ENCODE results near the gene GOLGA8T. TPM values are rescaled to one million over a fixed set of nuclear protein-coding genes. Genes with fewer than 3 reads are reported as not detected.

Gene GOLGA8T
- total and polyA plus RNA-seq, 2 experiments from 2014 or later, result 2.1 TPM; not detected in 1

Other genes starting within 250 kb of the GOLGA8T start
- not detected in 2 replicates for gene GOLGA8J, start 52.1 kb upstream of the GOLGA8T start, total RNA-seq
- 0.27 TPM in 1 of 2 replicates, not detected in the other for gene GOLGA8J, start 52.1 kb upstream of the GOLGA8T start, polyA plus RNA-seq

Data from cardiac muscle cell (in vitro differentiated cells and primary cell).